ES-I3 (cell line): ENCODE data around the gene HOMER1.

Experiments used
- H3K36me3 ChIP-seq: 2 replicates; pipeline ENCODE4 v1.6.1; 2013; ENCODE audit warnings: mild to moderate bottlenecking, low read length, control low read depth, moderate library complexity; ENCODE audit not compliant: insufficient read depth
- H3K4me1 ChIP-seq: 2 replicates; pipeline ENCODE4 v1.6.1; 2013; ENCODE audit warnings: mild to moderate bottlenecking, control low read depth, low read length; ENCODE audit not compliant: insufficient read depth
- H3K9ac ChIP-seq: 2 replicates; pipeline ENCODE4 v1.6.1; 2013; ENCODE audit warnings: low read depth, mild to moderate bottlenecking, low read length, moderate library complexity
- H3K9me3 ChIP-seq: 2 replicates; pipeline ENCODE4 v1.6.1; 2013; ENCODE audit warnings: mild to moderate bottlenecking, low read length, moderate library complexity; ENCODE audit not compliant: control insufficient read depth, insufficient read depth

HOMER1 gene

DNA sequence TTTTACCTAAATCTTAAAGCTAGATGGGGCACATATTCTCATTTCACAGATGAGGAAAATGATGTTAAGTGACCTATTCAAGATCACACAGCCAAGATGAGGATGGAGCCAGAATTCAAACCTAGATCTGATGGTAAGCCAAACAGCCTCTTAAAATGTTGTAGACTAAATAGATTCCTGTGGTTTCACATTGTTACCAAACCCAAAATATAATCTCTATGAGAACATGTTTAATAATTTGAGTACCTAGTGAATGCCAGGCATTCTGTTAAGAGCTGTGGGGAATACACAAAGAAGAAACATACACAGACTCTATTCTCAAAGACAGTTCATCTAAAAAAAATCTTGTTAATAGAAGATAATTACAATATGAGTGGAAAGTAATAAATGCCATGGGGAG, 25.2 kb downstream of the HOMER1 start:
- Histone ChIP-seq H3K9me3 (no peaks in the 10 kb centered on the region; the same call in 1 of the 2 replicates), H3K9ac (no peak overlapping the region), H3K4me1 (no peaks in the 10 kb centered on the region; the same call in 1 of the 2 replicates), H3K36me3 (no peaks in the 10 kb centered on the region)

DNA sequence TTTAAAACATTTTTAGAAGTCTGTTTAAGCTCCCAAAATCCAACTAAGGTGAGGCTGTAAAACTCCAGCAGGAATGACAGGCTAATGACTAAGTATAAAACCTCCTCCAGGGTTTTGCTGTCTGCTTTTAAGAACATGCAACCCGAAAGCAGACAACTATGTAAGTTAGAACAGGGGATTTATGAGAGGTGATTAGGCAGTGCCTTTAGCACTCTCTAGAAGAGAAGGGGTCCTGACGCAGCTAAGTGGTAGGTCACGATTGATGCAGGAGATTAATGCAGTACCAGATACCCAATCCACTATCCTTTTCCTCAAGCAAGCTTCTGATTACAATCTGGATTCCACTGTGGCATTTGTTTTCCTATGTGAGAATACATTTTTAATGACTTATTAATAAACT, 25.9 kb downstream of the HOMER1 start:
- H3K9me3 ChIP-seq: no peaks in the 10 kb centered on the region; the same call in 1 of the 2 replicates
- H3K36me3 ChIP-seq: no peaks in the 10 kb centered on the region
- H3K9ac ChIP-seq: no peak overlapping the region
- H3K4me1 ChIP-seq: no peaks in the 10 kb centered on the region; the same call in 1 of the 2 replicates

DNA sequence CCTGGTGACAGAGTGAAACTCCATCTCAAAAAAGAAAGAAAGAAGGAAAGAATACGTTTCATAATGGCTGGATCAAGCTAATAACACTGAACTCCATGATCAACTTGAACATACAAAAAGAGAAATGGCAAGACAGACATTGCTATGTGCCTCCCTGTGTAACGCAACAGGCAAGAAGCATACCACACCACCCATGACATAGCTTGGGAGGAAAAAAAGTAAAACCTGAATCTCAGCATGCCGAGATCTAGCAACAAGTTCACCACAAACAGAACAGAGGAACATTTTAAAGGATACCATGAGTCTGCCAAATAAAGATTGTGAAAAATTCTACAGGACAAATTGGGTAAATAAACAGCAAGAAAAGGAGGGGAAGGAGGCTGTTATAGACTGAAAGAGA, 26.7 kb downstream of the HOMER1 start:
- no peaks in the 10 kb centered on the region; the same call in 1 of the 2 replicates for H3K4me1 ChIP-seq
- no peaks in the 10 kb centered on the region for H3K36me3 ChIP-seq
- H3K9me3 ChIP-seq: no peaks in the 10 kb centered on the region; the same call in 1 of the 2 replicates

DNA sequence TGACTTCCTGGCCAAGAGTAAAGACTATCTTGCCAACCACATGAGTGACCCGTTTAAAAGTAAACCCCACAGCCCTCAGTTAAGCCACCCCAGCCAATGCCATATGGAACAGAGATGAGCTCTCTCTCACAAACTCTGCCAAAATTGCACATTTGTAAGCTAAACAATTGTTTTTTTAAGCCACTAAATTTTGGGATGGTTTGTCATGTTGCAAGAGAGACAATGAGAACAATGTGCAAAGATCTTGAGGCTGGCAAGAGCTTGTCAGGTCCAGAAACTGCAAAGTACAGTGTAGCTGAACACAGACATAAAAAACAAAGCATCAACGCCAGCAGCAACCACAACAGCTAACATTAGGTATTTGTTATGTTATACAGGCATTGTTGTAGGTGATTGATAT, 27.8 kb downstream of the HOMER1 start:
- H3K36me3 ChIP-seq: no peaks in the 10 kb centered on the region
- H3K4me1 ChIP-seq: no peaks in the 10 kb centered on the region; the same call in 1 of the 2 replicates
- H3K9ac ChIP-seq: no peak overlapping the region
- no peaks in the 10 kb centered on the region; the same call in 1 of the 2 replicates for H3K9me3 ChIP-seq

More for the DNA sequence above, 26.7 kb downstream of the HOMER1 start:
- H3K9ac ChIP-seq: no peak overlapping the region

DNA sequence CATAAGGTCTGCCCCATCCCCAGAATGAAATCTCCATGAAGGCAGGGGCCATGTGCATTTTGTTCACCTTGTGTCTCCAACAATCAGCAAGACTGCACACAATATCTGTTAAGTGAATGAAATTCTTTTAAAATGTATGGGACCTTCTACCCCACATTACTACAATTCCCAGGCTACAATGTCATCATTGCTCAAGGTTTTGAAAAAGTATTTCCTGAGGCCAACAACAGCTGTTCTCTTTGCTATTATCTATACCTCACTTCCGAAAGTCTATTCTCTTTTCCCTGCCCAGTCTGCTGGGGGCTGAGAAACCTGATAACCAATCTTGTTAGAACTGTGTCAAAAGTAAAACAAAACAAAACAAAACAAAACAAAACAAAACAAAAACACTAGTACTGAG, 29.2 kb downstream of the HOMER1 start:
- no peaks in the 10 kb centered on the region; the same call in 1 of the 2 replicates for H3K4me1 ChIP-seq

DNA sequence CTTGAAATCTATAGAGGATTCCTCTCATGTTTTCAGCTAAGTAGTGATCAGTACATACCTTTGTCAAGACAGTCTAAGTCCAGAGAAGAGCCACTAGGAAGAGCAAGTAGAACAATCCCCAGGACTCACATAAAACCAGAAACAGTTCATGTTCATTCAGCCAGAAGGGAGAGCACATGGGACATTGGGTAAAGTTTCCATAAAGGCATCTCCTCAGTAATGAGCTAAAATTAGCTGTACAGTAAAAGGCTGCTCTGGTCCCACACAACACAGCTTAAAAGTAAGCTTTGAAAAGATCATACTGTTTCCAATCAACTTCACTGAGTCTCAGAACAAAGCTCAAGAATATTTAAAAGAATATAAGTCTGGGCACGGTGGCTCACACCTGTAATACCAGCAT, 32.4 kb downstream of the HOMER1 start:
- no peak overlapping the region for H3K9ac ChIP-seq
- no peaks in the 10 kb centered on the region; the same call in 1 of the 2 replicates for H3K9me3 ChIP-seq
- no peaks in the 10 kb centered on the region; the same call in 1 of the 2 replicates for H3K4me1 ChIP-seq
- no peaks in the 10 kb centered on the region for H3K36me3 ChIP-seq

More for the DNA sequence above, 29.2 kb downstream of the HOMER1 start:
- no peak overlapping the region for H3K9ac ChIP-seq
- no peaks in the 10 kb centered on the region for H3K36me3 ChIP-seq
- H3K9me3 ChIP-seq: no peaks in the 10 kb centered on the region; the same call in 1 of the 2 replicates

DNA sequence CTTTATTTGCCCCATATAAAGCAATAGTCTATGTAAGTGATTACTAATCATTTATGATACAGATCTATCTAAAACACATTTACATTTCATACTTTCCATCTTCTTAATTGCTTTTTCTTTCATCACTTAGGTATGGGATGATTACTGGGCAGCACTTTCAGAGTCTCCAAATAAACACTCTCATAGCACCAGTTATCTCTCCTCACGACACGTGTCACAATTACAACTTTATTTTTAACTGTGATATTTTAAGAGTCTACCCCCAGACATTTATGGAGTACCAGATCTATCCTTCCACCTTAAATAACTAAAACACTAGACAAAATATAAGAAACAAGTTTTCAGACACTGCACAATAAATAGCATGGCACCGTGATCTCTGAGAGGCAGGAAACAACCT, 32.9 kb downstream of the HOMER1 start:
- Histone ChIP-seq H3K4me1 (no peaks in the 10 kb centered on the region; the same call in 1 of the 2 replicates), H3K9ac (no peak overlapping the region), H3K9me3 (no peaks in the 10 kb centered on the region; the same call in 1 of the 2 replicates), H3K36me3 (no peaks in the 10 kb centered on the region)

DNA sequence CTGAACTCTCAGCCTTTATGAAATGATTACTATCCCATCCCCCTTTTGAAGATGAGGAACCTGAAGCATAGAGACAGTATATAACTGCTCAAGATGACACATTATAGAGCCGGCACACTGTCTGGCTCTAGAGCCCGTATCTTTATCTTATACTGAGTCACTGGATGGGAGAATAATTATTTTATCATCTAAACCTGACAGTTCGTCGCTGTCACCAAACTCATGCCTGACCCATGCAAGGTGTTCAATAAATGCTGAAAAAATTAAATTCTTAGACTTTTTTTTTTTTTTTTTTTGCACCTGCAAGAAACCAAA, 38.8 kb downstream of the HOMER1 start:
- Histone ChIP-seq H3K4me1 (peaks cover 16% of the 10 kb centered on the region), H3K36me3 (no peaks in the 10 kb centered on the region), H3K9me3 (no peaks in the 10 kb centered on the region), H3K9ac (no peak overlapping the region)

DNA sequence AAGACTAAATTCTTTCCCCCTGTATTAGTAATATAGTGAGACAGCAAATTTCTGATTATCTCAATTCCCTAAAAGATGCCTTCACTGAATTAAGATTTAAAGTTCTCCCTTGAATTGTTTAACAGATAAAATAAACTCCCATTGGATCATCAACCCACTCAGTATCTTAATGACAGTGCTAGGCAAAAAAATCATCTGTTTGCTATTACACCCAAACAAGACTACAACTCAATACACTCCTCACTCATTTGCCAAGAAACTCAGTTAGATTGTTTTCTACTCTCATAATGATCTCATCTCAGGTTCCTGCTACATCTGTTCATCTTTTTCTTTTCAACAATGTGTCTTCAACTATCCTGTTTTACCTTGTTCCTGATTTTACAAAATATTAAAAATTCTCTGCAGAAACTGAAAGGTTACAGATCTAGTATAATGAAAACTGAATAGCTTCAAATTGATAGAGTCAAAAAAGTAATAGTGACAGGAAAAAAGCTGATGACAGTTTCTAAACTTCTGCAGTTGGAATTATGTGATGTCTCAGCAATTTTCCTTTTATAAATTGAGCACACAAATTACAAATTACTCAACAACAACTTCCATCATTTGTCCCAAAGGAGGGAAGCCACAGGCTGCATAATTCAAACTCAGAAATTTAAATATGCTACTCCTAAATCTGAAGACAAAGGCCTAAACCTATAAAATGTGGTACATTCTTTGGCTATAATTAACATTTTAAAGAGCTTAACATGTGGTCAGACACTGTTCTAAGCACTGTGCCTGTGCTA, 39.4 kb downstream of the HOMER1 start:
- Histone ChIP-seq H3K4me1 (peaks cover 16% of the 10 kb centered on the region), H3K9ac (no peak overlapping the region), H3K9me3 (no peaks in the 10 kb centered on the region), H3K36me3 (no peaks in the 10 kb centered on the region)

DNA sequence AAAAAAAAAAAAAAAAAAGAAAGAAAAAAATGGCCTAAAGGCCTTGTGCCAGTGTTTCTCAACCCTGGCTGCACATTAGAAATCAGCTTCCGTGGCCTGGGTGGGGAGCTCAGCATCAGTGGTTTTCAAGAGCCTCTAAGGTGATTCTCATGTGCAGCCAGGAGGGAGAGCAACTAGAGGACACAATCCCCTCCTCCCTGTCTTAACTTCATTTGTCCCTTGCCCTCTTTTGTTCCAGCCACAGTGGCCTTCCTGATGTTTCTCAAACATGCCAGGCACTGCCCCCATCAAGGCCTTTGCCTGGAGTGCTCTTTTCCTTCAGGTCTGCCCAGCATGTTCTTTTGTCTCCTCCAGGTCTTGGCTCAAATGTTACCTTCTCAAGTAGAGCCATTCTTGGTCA, 42.4 kb downstream of the HOMER1 start:
- H3K9me3 ChIP-seq: no peaks in the 10 kb centered on the region
- H3K4me1 ChIP-seq: peaks cover 16% of the 10 kb centered on the region
- H3K9ac ChIP-seq: no peak overlapping the region

DNA sequence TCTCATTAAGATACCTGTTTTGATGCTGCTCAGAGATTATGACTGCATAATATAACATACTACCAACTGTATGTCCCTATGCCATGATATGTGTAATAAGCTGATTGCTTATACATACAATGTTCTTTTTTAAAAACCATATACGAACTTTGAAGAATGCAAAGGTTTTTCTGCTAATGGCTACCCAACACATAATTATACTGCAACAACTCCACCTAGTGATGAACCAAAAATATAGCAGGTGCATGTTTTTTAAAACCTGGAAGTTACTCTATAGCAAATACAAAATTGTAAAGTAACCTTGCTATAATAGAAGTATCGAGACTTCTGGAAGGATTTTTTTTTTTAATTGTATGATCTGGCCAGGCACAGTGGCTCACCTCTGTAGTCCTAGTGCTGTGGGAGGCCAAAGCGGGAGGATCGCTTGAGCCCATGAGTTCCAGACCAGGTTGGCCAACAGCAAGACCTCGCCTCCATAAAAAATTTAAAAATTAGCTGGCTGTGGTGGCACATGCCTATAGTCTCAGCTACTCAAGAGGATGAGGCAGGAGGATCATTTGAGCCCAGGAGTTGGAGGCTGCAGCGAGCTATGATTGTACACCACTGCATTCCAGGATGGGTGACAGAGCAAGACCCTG, 49.1 kb downstream of the HOMER1 start:
- no peaks in the 10 kb centered on the region for H3K36me3 ChIP-seq
- peaks cover 12% of the 10 kb centered on the region; the same call in 1 of the 2 replicates for H3K4me1 ChIP-seq
- no peaks in the 10 kb centered on the region for H3K9me3 ChIP-seq
- H3K9ac ChIP-seq: no peak overlapping the region

More for the DNA sequence above, 42.4 kb downstream of the HOMER1 start:
- no peaks in the 10 kb centered on the region for H3K36me3 ChIP-seq

DNA sequence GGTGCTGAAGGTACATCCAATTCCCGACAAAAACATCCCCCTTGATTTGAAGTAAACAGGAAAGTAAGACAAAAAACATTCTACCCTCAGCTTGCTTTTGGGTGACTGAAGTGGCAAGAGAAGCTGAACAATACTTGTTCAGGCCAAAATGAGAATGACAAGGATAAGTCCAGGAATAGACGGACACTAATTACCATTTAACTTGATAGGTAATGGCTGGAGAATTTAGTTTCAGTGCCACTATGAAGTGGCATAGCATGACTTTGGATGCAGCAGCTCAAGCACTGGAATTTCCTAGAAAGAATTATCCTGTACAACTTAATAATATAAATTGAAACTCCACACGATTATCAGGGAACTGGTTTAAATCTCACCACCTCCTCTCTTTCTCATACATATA, 49.7 kb downstream of the HOMER1 start:
- no peaks in the 10 kb centered on the region for H3K36me3 ChIP-seq

DNA sequence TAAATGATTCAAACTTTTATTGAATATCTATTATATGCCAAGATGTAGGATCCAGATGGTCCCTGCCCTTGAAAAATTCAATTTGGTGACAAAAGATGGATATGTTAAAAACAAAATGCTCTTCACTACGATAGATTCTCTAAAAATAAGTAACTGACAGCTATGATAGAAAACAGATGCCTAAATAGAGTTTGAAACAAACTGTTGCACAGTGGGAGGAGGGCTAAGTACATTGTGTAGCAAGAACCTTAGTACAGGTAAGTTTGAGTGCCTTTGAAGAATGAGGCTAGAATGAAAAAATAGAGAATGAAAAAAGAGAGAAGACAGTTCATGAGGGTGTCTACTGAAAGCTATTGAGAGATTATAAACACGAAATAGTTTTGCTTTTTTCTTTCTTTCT, 54.3 kb downstream of the HOMER1 start:
- Histone ChIP-seq H3K9me3 (no peaks in the 10 kb centered on the region), H3K9ac (no peak overlapping the region), H3K36me3 (no peaks in the 10 kb centered on the region), H3K4me1 (peaks cover 12% of the 10 kb centered on the region; the same call in 1 of the 2 replicates)

More for the DNA sequence above, 49.7 kb downstream of the HOMER1 start:
- Histone ChIP-seq H3K9me3 (no peaks in the 10 kb centered on the region), H3K9ac (no peak overlapping the region), H3K4me1 (peaks cover 12% of the 10 kb centered on the region; the same call in 1 of the 2 replicates)

DNA sequence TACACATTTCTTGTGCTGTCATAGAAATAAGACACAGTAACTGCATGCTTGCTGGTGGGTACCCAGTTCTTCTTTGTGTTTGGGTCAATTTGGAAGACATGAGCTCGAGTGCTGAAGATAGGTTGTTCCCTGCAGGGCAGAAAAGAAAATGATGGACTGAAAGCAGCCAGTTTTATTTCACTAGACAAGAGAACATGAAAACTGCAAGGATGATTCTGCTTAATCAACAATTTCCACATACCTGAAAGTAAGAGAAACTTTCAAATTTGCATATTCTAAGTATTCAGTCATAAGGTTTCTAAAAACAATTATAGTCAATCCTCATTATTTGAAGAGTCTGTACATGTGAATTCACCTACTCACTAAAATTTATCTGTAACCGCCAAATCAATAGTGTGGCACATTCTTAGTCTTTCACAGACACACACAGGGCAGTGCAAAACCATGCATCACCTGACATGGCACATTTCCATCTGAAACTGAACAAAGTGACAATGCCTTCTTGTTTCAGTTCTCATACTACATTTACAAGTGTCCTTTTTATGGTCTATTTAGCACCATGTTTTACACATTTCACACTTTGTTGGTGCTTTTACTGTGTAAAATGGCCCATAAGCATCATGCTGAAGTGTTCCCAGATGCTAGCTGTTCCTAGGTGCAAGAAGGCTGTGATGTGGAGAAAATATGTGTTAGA, 56.9 kb downstream of the HOMER1 start:
- no peak overlapping the region for H3K9ac ChIP-seq
- H3K9me3 ChIP-seq: no peaks in the 10 kb centered on the region
- no peaks in the 10 kb centered on the region for H3K4me1 ChIP-seq
- H3K36me3 ChIP-seq: no peaks in the 10 kb centered on the region
